Femur (tissue), 1 donor: ENCODE results near the gene MDN1.
"Not testable (repeated sequence)": the region's sequence is repeated elsewhere in the genome, so short reads cannot be mapped to it uniquely, and the experiment has no call there.

Experiments used
- DNase-seq: peaks from one replicate; pipeline ENCODE4 v3.0.0-alpha.2; 2017

The MDN1 gene

GRCh38 chr6:89750338-89750737, 69.3 kb downstream of the MDN1 start:
- no peak for DNase-seq

DNA sequence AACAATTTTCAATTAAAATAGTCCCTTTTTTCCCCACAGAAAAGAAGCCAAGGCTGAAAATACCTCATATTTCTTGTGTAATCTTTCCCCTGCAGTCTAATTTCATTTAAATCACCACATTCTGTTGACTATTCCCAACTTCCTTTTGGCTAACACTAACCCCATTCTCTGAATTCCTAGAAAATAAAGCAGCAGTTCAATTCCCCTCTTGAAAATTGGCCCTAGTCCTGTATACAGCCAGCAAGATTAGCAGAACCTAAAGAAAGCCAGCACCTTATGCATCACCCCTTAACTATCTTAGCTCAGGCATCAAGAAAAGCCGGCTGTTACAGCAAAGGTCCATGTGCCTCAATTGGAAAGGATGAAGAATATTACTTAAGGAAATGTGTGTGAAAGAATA, 69.7 kb downstream of the MDN1 start:
- DNase-seq: no peak

DNA sequence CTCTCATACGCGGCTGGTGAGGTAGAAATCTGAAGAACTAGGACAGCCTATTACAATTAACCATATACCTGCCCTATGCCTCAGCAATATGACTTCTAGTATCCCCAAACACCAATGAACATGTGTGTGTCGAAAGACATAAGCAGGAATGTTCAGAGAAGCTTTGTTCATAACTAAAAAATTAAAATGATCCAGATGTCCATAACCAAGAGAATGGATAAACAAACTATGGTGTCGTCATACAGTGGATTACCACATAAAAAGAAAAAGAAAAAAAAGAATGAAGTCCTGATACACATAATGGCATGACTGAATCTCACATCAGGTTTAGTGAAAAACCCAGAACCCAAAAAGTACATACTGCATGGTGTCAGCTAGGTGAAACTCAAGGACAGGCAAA, 73.9 kb downstream of the MDN1 start:
- DNase-seq: no peak

DNA sequence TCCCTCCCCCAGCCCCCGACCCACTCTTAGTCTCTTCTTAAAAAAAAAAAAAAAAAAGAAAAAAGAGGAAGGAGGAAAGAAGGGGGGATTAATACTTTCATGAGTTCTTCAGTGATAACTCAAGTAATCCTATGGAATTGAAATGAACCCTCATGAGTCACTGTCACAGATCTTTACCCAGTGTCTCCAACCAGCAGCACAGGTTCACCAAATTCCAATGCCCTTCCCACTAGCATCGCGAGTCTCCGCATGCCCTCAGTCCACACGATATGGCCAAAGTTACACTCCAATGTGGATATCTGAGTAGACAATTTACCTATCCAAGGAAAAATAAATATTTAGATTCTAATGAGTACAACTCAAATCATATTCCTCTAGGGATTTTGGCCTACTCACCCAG, 74.5 kb downstream of the MDN1 start:
- no peak for DNase-seq

DNA sequence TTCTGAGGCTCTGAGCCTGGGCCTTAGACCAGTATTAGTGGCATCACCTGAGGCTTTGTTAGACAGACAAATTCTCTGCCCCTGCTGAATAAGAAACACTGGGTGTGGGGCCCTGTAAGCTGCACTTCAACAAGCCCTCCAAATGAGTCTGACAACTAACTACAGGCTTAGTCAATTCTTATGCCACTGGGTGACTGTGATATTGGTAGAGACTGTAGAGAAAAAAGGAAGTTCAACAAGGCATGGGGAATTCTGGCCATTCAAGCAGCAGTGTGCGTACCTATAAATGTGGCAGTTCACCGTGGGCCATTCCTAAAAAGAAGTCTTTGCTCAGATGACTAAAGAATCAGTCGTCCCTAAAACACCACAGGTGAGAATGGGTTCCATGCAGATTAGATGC, 82.7 kb downstream of the MDN1 start:
- no peak for DNase-seq

GRCh38 chr6:89734526-89734925, 85.1 kb downstream of the MDN1 start:
- DNase-seq: no peak

GRCh38 chr6:89731924-89732567, 87.5 kb downstream of the MDN1 start:
- DNase-seq: no peak

DNA sequence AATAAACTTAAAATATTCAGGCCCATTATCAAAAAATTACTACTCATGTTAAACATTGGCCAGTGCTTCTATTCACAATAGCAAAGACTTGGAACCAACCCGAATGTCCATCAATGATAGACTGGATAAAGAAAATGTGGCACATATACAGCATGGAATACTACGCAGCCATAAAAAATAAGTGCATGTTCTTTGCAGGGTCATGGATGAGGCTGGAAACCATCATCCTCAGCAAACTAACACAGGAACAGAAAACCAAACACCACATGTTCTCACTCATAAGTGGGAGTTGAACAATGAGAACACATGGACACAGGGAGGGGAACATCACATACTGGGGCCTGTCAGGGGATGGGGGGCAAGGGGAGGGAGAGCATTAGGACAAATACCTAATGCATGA, 88.3 kb downstream of the MDN1 start:
- not testable (repeated sequence) for DNase-seq

- DNase-seq: no peak
Observed at GRCh38 chr6:89729818-89730217, 89.8 kb downstream of the MDN1 start.

GRCh38 chr6:89727501-89727900, 92.1 kb downstream of the MDN1 start:
- no peak for DNase-seq

- DNase-seq: no peak
Observed at GRCh38 chr6:89724981-89725380, 94.6 kb downstream of the MDN1 start.

DNA sequence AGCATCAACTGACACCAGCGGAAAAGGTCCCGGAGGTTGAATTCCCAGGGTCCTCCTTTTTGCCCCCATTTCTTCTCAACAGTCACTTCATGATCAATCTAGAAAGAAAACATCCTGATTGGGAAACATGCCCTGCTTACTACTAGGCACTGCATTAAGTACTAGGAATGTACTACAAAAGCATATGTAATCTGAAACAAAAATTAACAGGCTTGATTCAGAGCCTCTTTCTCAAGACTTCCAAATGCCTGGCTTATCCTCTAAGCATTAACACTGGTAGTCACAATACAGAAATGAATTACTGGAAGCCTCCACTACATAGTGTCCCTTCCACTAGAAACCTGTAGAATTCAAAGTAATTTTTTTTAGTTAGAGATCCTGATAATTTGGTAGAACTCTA, 96.5 kb downstream of the MDN1 start:
- DNase-seq: no peak

- no peak for DNase-seq
Observed at GRCh38 chr6:89716532-89716931, 103.1 kb downstream of the MDN1 start.

GRCh38 chr6:89711801-89712200, 107.8 kb downstream of the MDN1 start:
- DNase-seq: no peak

GRCh38 chr6:89708316-89708715, 111.3 kb downstream of the MDN1 start:
- no peak for DNase-seq

DNA sequence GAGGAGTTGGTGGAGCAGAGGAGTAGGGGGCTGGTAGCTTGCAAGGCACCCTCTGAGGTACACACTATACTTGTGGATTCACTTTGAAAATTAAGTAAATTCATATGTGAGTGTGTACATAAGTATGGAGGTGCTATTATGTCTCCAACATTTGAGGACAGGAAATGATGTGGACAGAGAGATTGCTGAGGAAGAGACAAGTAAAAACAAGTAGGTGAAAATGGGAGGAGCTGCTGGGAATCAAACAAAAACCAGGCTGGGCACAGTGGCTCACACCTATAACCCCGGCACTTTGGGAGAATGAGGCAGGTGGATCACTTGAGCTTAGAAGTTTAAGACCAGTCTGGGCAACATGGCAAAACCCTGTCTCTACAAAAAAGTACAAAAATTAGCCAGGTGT, 111.8 kb downstream of the MDN1 start:
- no peak for DNase-seq

- DNase-seq: no peak
Observed at GRCh38 chr6:89706121-89706520, 113.5 kb downstream of the MDN1 start.

- no peak for DNase-seq
Observed at GRCh38 chr6:89703292-89703691, 116.3 kb downstream of the MDN1 start.

- no peak for DNase-seq
Observed at GRCh38 chr6:89702349-89702748, 117.2 kb downstream of the MDN1 start.

DNA sequence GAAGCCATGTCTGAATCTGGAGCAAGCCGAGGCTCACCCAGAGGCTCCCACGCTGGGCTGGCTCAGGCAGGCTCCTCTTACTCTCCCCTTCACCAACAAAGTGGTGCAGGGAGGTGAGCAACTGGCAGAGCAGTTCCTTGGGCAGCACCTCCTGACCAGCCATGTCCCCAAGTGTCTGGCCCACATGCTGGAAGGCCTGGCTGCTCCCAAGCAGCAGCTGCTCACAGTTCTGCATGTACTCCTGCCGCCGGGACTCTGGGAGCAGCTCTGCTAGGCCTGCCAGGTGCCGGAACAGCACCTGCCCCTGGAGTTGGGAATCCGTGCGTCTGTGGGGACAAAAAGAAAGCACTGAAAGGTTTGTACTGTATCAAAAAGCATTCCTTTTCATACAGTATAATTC, 123.9 kb downstream of the MDN1 start:
- no peak for DNase-seq

GRCh38 chr6:89694428-89694827, 125.2 kb downstream of the MDN1 start:
- DNase-seq: no peak

DNA sequence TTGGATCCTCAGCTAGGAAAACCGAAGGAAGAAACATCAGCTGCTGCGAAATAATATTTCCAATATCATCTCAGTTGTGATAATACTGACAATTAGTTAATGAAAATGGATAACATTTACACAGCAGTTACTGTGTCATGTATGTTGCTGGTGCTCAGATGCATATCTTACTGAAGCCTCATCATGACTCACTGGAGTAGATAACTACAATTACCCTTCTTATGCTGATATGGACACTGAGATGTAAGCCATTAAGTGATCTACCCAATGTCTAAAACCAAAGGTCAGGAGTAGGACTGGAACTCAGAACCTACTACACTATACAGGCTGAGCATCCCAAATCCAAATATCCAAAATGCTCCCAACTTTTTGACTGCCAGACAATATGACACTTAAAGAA, 126.4 kb downstream of the MDN1 start:
- DNase-seq: no peak

- no peak for DNase-seq
Observed at GRCh38 chr6:89692256-89692655, 127.3 kb downstream of the MDN1 start.

GRCh38 chr6:89690944-89691324, 128.7 kb downstream of the MDN1 start:
- no peak for DNase-seq

DNA sequence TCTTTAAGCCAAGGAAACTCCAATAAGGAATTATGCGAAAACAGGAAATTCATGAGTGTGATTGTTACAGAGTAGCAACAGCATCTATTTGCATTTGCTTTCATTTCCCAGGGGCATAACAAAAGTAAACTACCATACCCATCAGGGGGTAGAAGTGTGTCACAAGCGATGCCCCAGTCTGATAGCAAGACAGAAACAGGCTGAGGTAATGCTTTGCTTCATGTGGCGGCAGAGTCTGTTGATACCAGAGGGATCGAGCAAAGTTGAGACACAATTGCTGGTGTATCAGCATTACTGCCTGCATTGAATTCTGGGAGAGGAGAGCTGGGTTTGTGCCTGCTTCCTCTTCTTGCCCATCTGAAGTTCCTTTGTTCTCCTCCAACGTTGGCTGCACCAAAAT, 129.9 kb downstream of the MDN1 start:
- no peak for DNase-seq

GRCh38 chr6:89688328-89688727, 131.3 kb downstream of the MDN1 start:
- DNase-seq: no peak
